DND-41 (cell line): ENCODE results near the gene SMC1B.

Source experiments
- ATAC-seq: fragments of 200-7000 bp; cut with Tn5 transposase; 3 replicates; pipeline ENCODE4 v1.9.1; 2021; ENCODE audit warnings: low read depth; ENCODE audit not compliant: insufficient read depth
- DNase-seq: peaks from one replicate; pipeline ENCODE4 v3.0.0-alpha.2; 2020
- H2AFZ ChIP-seq: 2 replicates; pipeline ENCODE4 v1.6.0; 2012; ENCODE audit warnings: low read depth, low read length
- H3K27ac ChIP-seq: 2 replicates; pipeline ENCODE4 v1.5.1; 2012; ENCODE audit warnings: low read length, inconsistent platforms
- H3K27me3 ChIP-seq: fragments of 200-600 bp; sonication (generic); 2 replicates; pipeline ENCODE4 v1.6.0; 2012; ENCODE audit warnings: low read length, mild to moderate bottlenecking, inconsistent platforms; ENCODE audit not compliant: insufficient read depth, poor library complexity
- H3K36me3 ChIP-seq: 2 replicates; pipeline ENCODE4 v1.5.1; 2012; ENCODE audit warnings: low read length, inconsistent platforms; ENCODE audit not compliant: insufficient read depth
- H3K4me1 ChIP-seq: 2 replicates; pipeline ENCODE4 v1.5.1; 2012; ENCODE audit warnings: mild to moderate bottlenecking, low read length; ENCODE audit not compliant: insufficient read depth
- H3K4me2 ChIP-seq: 2 replicates; pipeline ENCODE4 v1.6.0; 2012; ENCODE audit warnings: mild to moderate bottlenecking, moderate library complexity, low read length, inconsistent platforms; ENCODE audit not compliant: insufficient read depth
- H3K4me3 ChIP-seq, 2 experiments: fragments of 200-600 bp in 1 of 2; shearing (Covaris generic) in 1 of 2; 2 replicates each; pipeline ENCODE4 v1.5.1; 2012 to 2016; ENCODE audit warnings: inconsistent platforms in 2 of 2, low read length in 2 of 2, mild to moderate bottlenecking in 2 of 2, low read depth in 1 of 2, moderate library complexity in 1 of 2
- H3K79me2 ChIP-seq: 2 replicates; pipeline ENCODE4 v1.6.0; 2012; ENCODE audit warnings: low read length, inconsistent platforms; ENCODE audit not compliant: insufficient read depth
- H3K9ac ChIP-seq: 2 replicates; pipeline ENCODE4 v1.6.0; 2012; ENCODE audit warnings: low read depth, mild to moderate bottlenecking, inconsistent platforms, low read length, moderate library complexity
- H3K9me3 ChIP-seq: 2 replicates; pipeline ENCODE4 v1.5.1; 2012; ENCODE audit warnings: low read length, moderate library complexity, mild to moderate bottlenecking, inconsistent platforms; ENCODE audit not compliant: insufficient read depth, severe bottlenecking
- H4K20me1 ChIP-seq: 2 replicates; pipeline ENCODE4 v1.6.0; 2012; ENCODE audit warnings: low read length; ENCODE audit not compliant: insufficient read depth
- EZH2 ChIP-seq: IDR thresholded peaks from 3 replicates; pipeline ENCODE4 v1.6.1; 2012; ENCODE audit warnings: borderline replicate concordance, low read depth, mild to moderate bottlenecking, moderate library complexity, low read length, inconsistent platforms; ENCODE audit not compliant: severe bottlenecking
- TF ChIP-seq, protein P1 (sequence below): IDR thresholded peaks from 2 replicates; pipeline ENCODE4 v1.5.1; 2012; ENCODE audit warnings: borderline replicate concordance, low read length, moderate library complexity, mild to moderate bottlenecking; ENCODE audit not compliant: poor library complexity, severe bottlenecking; ENCODE audit errors: extremely low read depth

Gene SMC1B

DNA sequence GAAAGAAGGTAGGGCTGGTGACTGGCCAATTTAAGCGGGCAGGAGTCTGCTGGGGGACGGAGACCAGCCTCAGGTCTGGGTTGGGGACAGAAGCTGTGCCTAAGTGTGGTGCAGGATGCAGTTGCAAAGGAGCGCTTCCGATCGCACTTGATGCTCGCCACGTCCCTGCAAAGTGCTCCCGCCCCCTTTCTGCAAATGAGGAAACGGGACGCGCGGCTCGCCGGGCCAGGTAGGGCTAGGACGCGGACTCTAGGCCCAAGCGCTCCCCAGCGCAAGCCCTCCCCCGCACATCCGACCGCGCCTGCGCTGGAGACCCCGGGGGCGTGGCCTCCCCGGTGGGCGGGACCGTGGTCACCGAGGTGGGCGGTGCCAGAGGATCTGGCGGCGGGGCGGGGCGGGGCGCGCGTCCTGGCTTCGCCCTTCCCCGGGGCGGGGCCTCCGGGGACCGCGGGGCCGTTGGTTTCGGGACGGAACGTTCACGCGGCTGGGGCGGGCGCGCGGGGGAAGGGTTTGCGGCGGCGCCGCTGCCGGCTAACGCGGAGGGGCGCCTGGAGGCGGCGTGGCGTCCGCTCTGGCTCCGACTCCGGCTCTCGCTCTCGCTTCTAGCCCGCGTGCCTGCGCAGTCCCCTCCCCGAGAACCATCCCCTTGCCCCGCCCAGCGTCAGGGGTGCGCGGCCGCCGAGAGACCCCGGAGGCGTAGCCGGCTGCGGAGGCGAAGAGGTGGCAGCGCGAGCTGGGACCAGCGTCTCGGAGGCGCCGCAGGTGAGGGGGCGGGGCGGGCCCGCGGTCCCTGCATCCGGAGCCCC is 103.8 kb downstream of the SMC1B start, which contains the start of gene FAM118A:
TSS of gene FAM118A (plus strand) at position 513 of the 806 bp plus-strand sequence. CDS start 12,446 bp downstream, outside the sequence.
- peaks cover 30% of the 10 kb centered on the region for H3K4me1 ChIP-seq
- H3K27ac ChIP-seq = peak within 1 kb of the TSS; percentile 85
- peak within 1 kb of the TSS; percentile 82 to 87 for H3K4me3 ChIP-seq
- peak; percentile 84 for ATAC-seq
- peak within 1 kb of the TSS; percentile 93 for H2AFZ ChIP-seq
- peak; percentile 94 for DNase-seq
- TF ChIP-seq, protein P1, sequence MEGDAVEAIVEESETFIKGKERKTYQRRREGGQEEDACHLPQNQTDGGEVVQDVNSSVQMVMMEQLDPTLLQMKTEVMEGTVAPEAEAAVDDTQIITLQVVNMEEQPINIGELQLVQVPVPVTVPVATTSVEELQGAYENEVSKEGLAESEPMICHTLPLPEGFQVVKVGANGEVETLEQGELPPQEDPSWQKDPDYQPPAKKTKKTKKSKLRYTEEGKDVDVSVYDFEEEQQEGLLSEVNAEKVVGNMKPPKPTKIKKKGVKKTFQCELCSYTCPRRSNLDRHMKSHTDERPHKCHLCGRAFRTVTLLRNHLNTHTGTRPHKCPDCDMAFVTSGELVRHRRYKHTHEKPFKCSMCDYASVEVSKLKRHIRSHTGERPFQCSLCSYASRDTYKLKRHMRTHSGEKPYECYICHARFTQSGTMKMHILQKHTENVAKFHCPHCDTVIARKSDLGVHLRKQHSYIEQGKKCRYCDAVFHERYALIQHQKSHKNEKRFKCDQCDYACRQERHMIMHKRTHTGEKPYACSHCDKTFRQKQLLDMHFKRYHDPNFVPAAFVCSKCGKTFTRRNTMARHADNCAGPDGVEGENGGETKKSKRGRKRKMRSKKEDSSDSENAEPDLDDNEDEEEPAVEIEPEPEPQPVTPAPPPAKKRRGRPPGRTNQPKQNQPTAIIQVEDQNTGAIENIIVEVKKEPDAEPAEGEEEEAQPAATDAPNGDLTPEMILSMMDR = no peak
- TF ChIP-seq EZH2 = no peak
- H3K4me2 ChIP-seq = peak within 1 kb of the TSS; percentile 85
- no peaks in the 10 kb centered on the region for H3K27me3 ChIP-seq
- no peaks in the 10 kb centered on the region for H3K36me3 ChIP-seq
- peak within 1 kb of the TSS; percentile 88 for H3K9ac ChIP-seq
- H3K79me2 ChIP-seq = peaks cover 41% of the 10 kb centered on the region
- no peaks in the 10 kb centered on the region for H3K9me3 ChIP-seq
- H4K20me1 ChIP-seq = peaks cover 17% of the 10 kb centered on the region

DNA sequence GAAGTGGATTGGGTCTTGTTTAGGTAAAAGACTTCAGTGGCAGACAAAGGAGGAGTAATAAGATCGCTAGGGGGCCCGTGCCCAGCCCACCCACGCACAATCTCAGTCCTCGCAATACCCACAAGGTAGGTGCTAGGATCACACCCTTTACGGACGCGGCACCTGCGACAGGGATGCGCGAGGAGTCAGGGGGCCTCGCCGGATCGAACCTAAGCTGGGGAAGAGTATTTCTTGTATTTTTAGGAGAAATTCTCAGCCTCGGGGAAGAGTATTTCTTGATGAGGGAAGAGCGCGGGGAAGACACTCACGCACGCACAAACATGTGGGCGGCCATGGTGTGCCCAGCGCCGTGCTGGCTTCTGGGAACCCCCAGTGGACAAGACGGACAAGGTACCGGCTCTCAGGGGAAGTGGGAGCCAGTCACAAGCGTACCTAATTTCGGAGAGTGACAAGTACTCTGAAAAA is 104.4 kb downstream of the SMC1B start:
- peaks cover 30% of the 10 kb centered on the region for H3K4me1 ChIP-seq
- peak overlapping the region; percentile 85 for H3K4me2 ChIP-seq
- peaks cover 35% of the 10 kb centered on the region for H3K79me2 ChIP-seq
- H3K36me3 ChIP-seq = no peaks in the 10 kb centered on the region
- no peak for TF ChIP-seq EZH2
- TF ChIP-seq, protein P1 = no peak
- ATAC-seq = no peak
- H3K9me3 ChIP-seq = no peaks in the 10 kb centered on the region
- H3K9ac ChIP-seq = peak overlapping the region; percentile 88
- H3K27ac ChIP-seq = peak overlapping the region; percentile 85
- H3K4me3 ChIP-seq = peak overlapping the region; percentile 11 to 69; a peak in 3 of 4 replicates
- peak; percentile 20 for DNase-seq
- no peaks in the 10 kb centered on the region for H3K27me3 ChIP-seq
- H4K20me1 ChIP-seq = peaks cover 12% of the 10 kb centered on the region
- H2AFZ ChIP-seq = peak overlapping the region; percentile 93

DNA sequence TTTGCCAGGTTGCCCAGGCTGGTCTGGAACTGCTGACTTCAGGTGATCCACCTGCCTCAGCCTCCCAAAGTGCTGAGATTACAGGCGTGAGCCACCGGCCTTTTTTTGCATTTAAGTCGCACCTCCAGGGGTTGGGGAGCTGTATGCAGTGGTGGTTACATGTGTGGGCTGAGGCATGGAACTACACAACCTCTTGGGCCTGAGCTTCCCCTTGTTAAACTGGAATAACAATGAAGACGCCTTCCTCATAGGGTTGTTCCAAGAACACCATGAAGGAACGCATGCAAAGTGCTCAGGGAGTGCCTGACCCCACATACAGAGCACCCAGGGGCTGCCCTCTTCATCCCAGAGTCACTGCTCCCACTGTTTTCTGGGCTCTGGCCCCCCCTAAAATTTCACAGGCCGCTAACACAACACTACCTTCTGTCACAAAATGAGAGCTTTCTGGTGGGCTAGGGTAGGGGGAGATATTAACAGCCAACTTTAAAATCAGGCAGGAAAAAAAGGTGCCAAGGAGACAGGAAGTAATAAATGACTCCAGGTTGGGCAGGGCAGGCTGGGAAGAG is 104.9 kb downstream of the SMC1B start:
- H4K20me1 ChIP-seq = peaks cover 10% of the 10 kb centered on the region
- DNase-seq = no peak
- H2AFZ ChIP-seq = peak overlapping the region; percentile 93
- H3K79me2 ChIP-seq = peaks cover 32% of the 10 kb centered on the region
- no peak for ATAC-seq
- peak overlapping the region; percentile 85; the same call in 1 of the 2 replicates for H3K4me2 ChIP-seq
- peaks cover 30% of the 10 kb centered on the region for H3K4me1 ChIP-seq
- H3K36me3 ChIP-seq = no peaks in the 10 kb centered on the region
- peak overlapping the region; percentile 85; the same call in 1 of the 2 replicates for H3K27ac ChIP-seq
- TF ChIP-seq, protein P1 = no peak
- no peak for TF ChIP-seq EZH2
- no peak overlapping the region for H3K4me3 ChIP-seq
- H3K27me3 ChIP-seq = no peaks in the 10 kb centered on the region
- no peaks in the 10 kb centered on the region for H3K9me3 ChIP-seq
- H3K9ac ChIP-seq = 0 out of 2 replicates have a peak overlapping the region, but pooled peaks have one; percentile 88
